HepG2 (cell line): ENCODE measurements around the gene CDC123. TPM values are rescaled to one million over a fixed set of nuclear protein-coding genes. Genes with fewer than 3 reads are reported as not detected.

ENCODE experiments used
- BATF2 ChIP-seq: sonication (generic); formaldehyde crosslinking; IDR thresholded peaks from 2 replicates; pipeline ENCODE4 v1.8.0; 2022; ENCODE audit warnings: mild to moderate bottlenecking, missing genetic modification reagents, moderate library complexity
- BRD4 ChIP-seq: sonication (generic); formaldehyde crosslinking; IDR thresholded peaks from 2 replicates; pipeline ENCODE4 v1.4.0; 2020; ENCODE audit warnings: missing genetic modification reagents
- DMAP1 ChIP-seq: IDR thresholded peaks from 2 replicates; pipeline ENCODE4 v1.6.1; 2016
- FOSL1 ChIP-seq: sonication (generic); formaldehyde crosslinking; IDR thresholded peaks from 2 replicates; pipeline ENCODE4 v1.9.0; 2021; ENCODE audit warnings: missing genetic modification reagents, borderline replicate concordance
- GZF1 ChIP-seq: sonication (generic); formaldehyde crosslinking; IDR thresholded peaks from 2 replicates; pipeline ENCODE4 v1.5.1; 2020; ENCODE audit warnings: mild to moderate bottlenecking, missing genetic modification reagents
- HMGXB4 ChIP-seq, 2 experiments: sonication (generic) in 1 of 2; formaldehyde crosslinking in 1 of 2; IDR thresholded peaks; 2 replicates each; pipeline versions ENCODE4 v1.4.0 to v1.6.1; 2018 to 2020; ENCODE audit warnings: missing genetic modification reagents in 2 of 2, borderline replicate concordance in 1 of 2, low read depth in 1 of 2, mild to moderate bottlenecking in 1 of 2, missing biosample characterization in 1 of 2
- HNF4A ChIP-seq: sonication (generic); formaldehyde crosslinking; IDR thresholded peaks from 2 replicates; pipeline ENCODE4 v1.4.0; 2020; ENCODE audit warnings: missing genetic modification reagents
- KDM6A ChIP-seq: IDR thresholded peaks from 2 replicates; pipeline ENCODE4 v1.6.1; 2016; ENCODE audit warnings: low read depth
- KLF16 ChIP-seq, 2 experiments: sonication (generic) in 1 of 2; formaldehyde crosslinking in 1 of 2; IDR thresholded peaks; 2 replicates each; pipeline versions ENCODE4 v1.6.1 to v1.8.0; 2016 to 2023; ENCODE audit warnings: missing genetic modification reagents in 2 of 2, missing compliant biosample characterization in 1 of 2
- NFKB2 ChIP-seq: sonication (generic); formaldehyde crosslinking; IDR thresholded peaks from 2 replicates; pipeline ENCODE4 v1.4.0; 2020; ENCODE audit warnings: missing genetic modification reagents, borderline replicate concordance
- NR2F2 ChIP-seq: IDR thresholded peaks from 2 replicates; pipeline ENCODE4 v1.6.1; 2012; ENCODE audit warnings: low read depth, inconsistent platforms, borderline replicate concordance
- NR2F6 ChIP-seq, 2 experiments: IDR thresholded peaks; 2 replicates each; pipeline ENCODE4 v1.6.1; 2016; ENCODE audit warnings: antibody characterized with exemption in 1 of 2, mild to moderate bottlenecking in 1 of 2
- SP1 ChIP-seq, 2 experiments: fragments of 450-650 bp in 1 of 2; sonication (generic) in 1 of 2; formaldehyde crosslinking in 1 of 2; IDR thresholded peaks; 2 replicates each; pipeline versions ENCODE4 v1.4.0 to v1.6.1; 2016 to 2020; ENCODE audit warnings: missing genetic modification reagents in 1 of 2
- STAT5B ChIP-seq: sonication (generic); formaldehyde crosslinking; IDR thresholded peaks from 2 replicates; pipeline ENCODE4 v1.4.0; 2020; ENCODE audit warnings: missing genetic modification reagents
- SUZ12 ChIP-seq: fragments of 150-350 bp; IDR thresholded peaks from 2 replicates; pipeline ENCODE4 v1.6.1; 2014; ENCODE audit warnings: low read depth, low read length
- ZBTB42 ChIP-seq: sonication (generic); formaldehyde crosslinking; IDR thresholded peaks from 2 replicates; pipeline ENCODE4 v1.5.0; 2020; ENCODE audit warnings: mild to moderate bottlenecking, missing genetic modification reagents
- ZBTB49 ChIP-seq: sonication (generic); formaldehyde crosslinking; IDR thresholded peaks from 2 replicates; pipeline ENCODE4 v1.4.0; 2020; ENCODE audit warnings: missing genetic modification reagents, borderline replicate concordance
- ZFP90 ChIP-seq: sonication (generic); formaldehyde crosslinking; IDR thresholded peaks from 2 replicates; pipeline ENCODE4 v1.8.0; 2022; ENCODE audit warnings: missing genetic modification reagents, mild to moderate bottlenecking, inconsistent platforms, borderline replicate concordance
- ZNF446 ChIP-seq: sonication (generic); formaldehyde crosslinking; IDR thresholded peaks from 2 replicates; pipeline ENCODE4 v1.5.0; 2020; ENCODE audit warnings: mild to moderate bottlenecking, missing genetic modification reagents
- ZNF513 ChIP-seq: sonication (generic); formaldehyde crosslinking; conservative IDR thresholded peaks from 2 replicates; pipeline ENCODE4 v1.5.0; 2020; ENCODE audit warnings: missing genetic modification reagents
- ZNF564 ChIP-seq: sonication (generic); formaldehyde crosslinking; IDR thresholded peaks from 2 replicates; pipeline ENCODE4 v1.8.1; 2023; ENCODE audit warnings: mild to moderate bottlenecking, missing genetic modification reagents
- ZNF747 ChIP-seq: sonication (generic); formaldehyde crosslinking; IDR thresholded peaks from 2 replicates; pipeline ENCODE4 v1.8.1; 2023; ENCODE audit warnings: missing genetic modification reagents, mild to moderate bottlenecking, borderline replicate concordance
- polyA plus RNA-seq, 8 experiments: library from polyadenylated mRNA; depleted of rRNA in 3 of 8; stranded (reverse) in 7 of 8; unstranded in 1 of 8; fragments of >200 nt; fragmentation: Illumina TruSeq in 4 of 8; extraction: Trizol in 4 of 8; gene quantifications; 2 replicates each; pipeline versions ENCODE4 v1.2.1 to v1.2.3, GENCODE V29; 2011 to 2016; ENCODE audit warnings: low read depth in 4 of 8, missing spikeins in 1 of 8, mixed read lengths in 1 of 8; ENCODE audit not compliant: insufficient read depth in 1 of 8
- total RNA-seq, 5 experiments: library from RNA; depleted of rRNA; stranded (reverse); fragments of >200 nt; fragmentation: Illumina TruSeq; extraction: Trizol; gene quantifications; 2 replicates each; pipeline ENCODE4 v1.2.3, GENCODE V29; 2016; ENCODE audit warnings: low read depth in 1 of 5

CDC123 gene
- total and polyA plus RNA-seq, 2 of the 13 experiments (the other 11 are each of a cell fraction or from before 2014, with no cell fraction given) = 63.3 to 153 TPM

GRCh38 chr10:12237265-12238220 is 41.6 kb downstream of the CDC123 start (continued):
- TF ChIP-seq KDM6A (CRISPR knock-in tag) (peak; percentile 70; the same call in 1 of the 2 replicates), NR2F6 (IDR thresholded peaks at IDR 0.05) (no peak; the same call in 1 of the 2 replicates), NR2F6 (CRISPR knock-in tag; IDR thresholded peaks at IDR 0.05) (0 out of 2 replicates have a peak, but pooled peaks have one; percentile 28), SP1 (IDR thresholded peaks at IDR 0.05) (no peak), SP1 (CRISPR knock-in tag; IDR thresholded peaks at IDR 0.05) (no peak), ZNF513 (CRISPR knock-in tag) (no peak), BATF2 (CRISPR knock-in tag) (no peak), BRD4 (CRISPR knock-in tag) (no peak), FOSL1 (CRISPR knock-in tag) (no peak), HNF4A (CRISPR knock-in tag) (peak; percentile 80), ZNF747 (CRISPR knock-in tag) (no peak), HMGXB4 (CRISPR knock-in tag; IDR thresholded peaks at IDR 0.05; ENCODE audit: borderline replicate concordance in 1 of 2, low read depth in 1 of 2) (no peak), NFKB2 (CRISPR knock-in tag) (no peak), SUZ12 (no peak), STAT5B (CRISPR knock-in tag) (no peak), NR2F2 (no peak), ZBTB42 (no peak), ZFP90 (no peak), ZNF564 (CRISPR knock-in tag) (no peak), ZBTB49 (CRISPR knock-in tag) (no peak), GZF1 (CRISPR knock-in tag) (no peak), DMAP1 (CRISPR knock-in tag) (no peak), ZNF446 (CRISPR knock-in tag) (no peak), KLF16 (CRISPR knock-in tag; IDR thresholded peaks at IDR 0.05) (peak in 1 of 2 experiments; percentile 43; a peak in 1 of 4 replicates)
